ENCODE results near the gene LTBP1.
A peak's percentile ranks its signal among the peaks of the same experiment; 100 is the strongest.

Gene LTBP1

DNA sequence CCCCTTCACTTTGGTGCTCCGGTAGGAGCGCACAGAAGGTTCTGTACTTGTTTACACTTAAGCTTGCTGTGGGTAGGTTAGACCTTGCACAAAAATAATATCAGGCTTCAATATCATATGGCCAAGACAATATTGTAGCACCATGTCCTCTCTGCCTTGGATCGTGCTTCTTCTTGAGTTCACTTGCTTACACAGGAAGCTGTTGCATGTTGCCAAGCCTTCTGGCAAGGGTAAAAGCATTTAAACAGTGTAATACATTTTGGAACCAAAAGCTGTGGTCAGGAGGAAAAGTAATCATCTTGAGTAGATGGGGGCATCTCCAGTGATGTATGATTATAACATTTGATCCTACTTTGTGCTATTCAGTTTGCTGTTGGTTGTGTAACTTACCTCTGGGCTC is 197.5 kb downstream of the LTBP1 start:
- Histone ChIP-seq H3K27me3 (ENCODE audit: insufficient read depth, low read length, poor library complexity) (no peaks in the 10 kb centered on the region), H4K5ac (ENCODE audit: low read length) (no peak overlapping the region), H3K79me2 (ENCODE audit: control insufficient read depth, insufficient read depth, low read length) (no peaks in the 10 kb centered on the region), H3K4me3 (ENCODE audit: low read length) (no peak overlapping the region), H2AK5ac (ENCODE audit: low read length) (no peak overlapping the region), H3K18ac (ENCODE audit: low read length) (no peak overlapping the region), H3K56ac (ENCODE audit: low read length) (no peak overlapping the region), H2BK15ac (replicated peaks; ENCODE audit: low read depth) (no peak overlapping the region), H2BK5ac (ENCODE audit: low read length) (no peak overlapping the region), H3K23ac (ENCODE audit: low read length) (no peak overlapping the region), H3K4me2 (ENCODE audit: low read length) (no peak overlapping the region), H3K4me1 (ENCODE audit: control insufficient read depth, low read depth, low read length) (no peaks in the 10 kb centered on the region), H3K36me3 (ENCODE audit: control insufficient read depth, insufficient read depth, low read length) (no peaks in the 10 kb centered on the region), H3K4ac (ENCODE audit: low read depth, low read length) (no peak overlapping the region), H2BK120ac (ENCODE audit: low read depth, low read length) (no peak overlapping the region), H3K9ac (ENCODE audit: low read length) (no peak overlapping the region), H3K27ac (ENCODE audit: low read depth, low read length) (no peak overlapping the region), H4K8ac (ENCODE audit: low read depth, low read length) (no peak overlapping the region), H3K79me1 (ENCODE audit: low read length) (no peaks in the 10 kb centered on the region)
- no CpG with 5 or more reads among the region's 3 CpGs for WGBS (ENCODE audit: extremely low coverage, insufficient coverage, low lambda C conversion rate)
- no peak for DNase-seq

DNA sequence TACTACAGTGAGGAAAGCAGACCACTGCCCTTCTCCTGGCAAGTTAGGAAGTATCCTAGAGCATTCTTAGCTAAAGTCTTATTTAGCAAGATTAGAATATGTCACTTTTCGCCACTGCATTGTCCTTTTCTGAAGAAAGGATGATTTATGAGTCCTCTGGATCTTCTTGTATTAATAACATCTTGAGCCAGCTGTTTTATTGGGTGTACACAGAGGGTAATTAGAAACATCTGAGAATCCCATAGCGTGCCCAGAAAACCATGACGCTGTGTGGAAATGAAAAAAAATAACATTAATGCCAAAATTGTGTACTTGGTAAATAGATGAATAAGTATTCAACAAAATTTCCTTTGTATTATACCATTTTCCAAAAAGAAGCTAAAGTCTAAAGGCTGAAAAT is 198.7 kb downstream of the LTBP1 start:
- H3K27ac ChIP-seq (ENCODE audit: low read depth, low read length), result no peak overlapping the region

GRCh38 chr2:33146102-33146501 is 199.3 kb downstream of the LTBP1 start:
- no peak overlapping the region for H3K18ac ChIP-seq (ENCODE audit: low read length)
- H2BK5ac ChIP-seq (ENCODE audit: low read length), result no peak overlapping the region
- no CpG with 5 or more reads among the region's 3 CpGs for WGBS (ENCODE audit: extremely low coverage, insufficient coverage, low lambda C conversion rate)
- no peak overlapping the region for H2AK5ac ChIP-seq (ENCODE audit: low read length)
- H3K79me1 ChIP-seq (ENCODE audit: low read length), result no peaks in the 10 kb centered on the region
- no peak overlapping the region for H3K4me2 ChIP-seq (ENCODE audit: low read length)
- H4K8ac ChIP-seq (ENCODE audit: low read depth, low read length), result no peak overlapping the region
- no peaks in the 10 kb centered on the region for H3K4me1 ChIP-seq (ENCODE audit: control insufficient read depth, low read depth, low read length)
- H3K23ac ChIP-seq (ENCODE audit: low read length), result no peak overlapping the region
- H3K9ac ChIP-seq (ENCODE audit: low read length), result no peak overlapping the region
- no peak overlapping the region for H4K5ac ChIP-seq (ENCODE audit: low read length)
- no peak overlapping the region for H3K4me3 ChIP-seq (ENCODE audit: low read length)
- no peak overlapping the region for H3K56ac ChIP-seq (ENCODE audit: low read length)
- no peak overlapping the region for H2BK15ac ChIP-seq (replicated peaks; ENCODE audit: low read depth)
- no peaks in the 10 kb centered on the region for H3K27me3 ChIP-seq (ENCODE audit: insufficient read depth, low read length, poor library complexity)
- H3K27ac ChIP-seq (ENCODE audit: low read depth, low read length), result no peak overlapping the region
- no peak overlapping the region for H3K4ac ChIP-seq (ENCODE audit: low read depth, low read length)
- no peaks in the 10 kb centered on the region for H3K36me3 ChIP-seq (ENCODE audit: control insufficient read depth, insufficient read depth, low read length)
- no peak overlapping the region for H2BK120ac ChIP-seq (ENCODE audit: low read depth, low read length)
- no peak for DNase-seq
- no peaks in the 10 kb centered on the region for H3K79me2 ChIP-seq (ENCODE audit: control insufficient read depth, insufficient read depth, low read length)

More for the DNA sequence above, 198.7 kb downstream of the LTBP1 start:
- Histone ChIP-seq H3K9ac (ENCODE audit: low read length) (no peak overlapping the region), H4K5ac (ENCODE audit: low read length) (no peak overlapping the region), H3K56ac (ENCODE audit: low read length) (no peak overlapping the region), H2AK5ac (ENCODE audit: low read length) (no peak overlapping the region), H3K4me2 (ENCODE audit: low read length) (no peak overlapping the region), H2BK120ac (ENCODE audit: low read depth, low read length) (no peak overlapping the region), H3K4me1 (ENCODE audit: control insufficient read depth, low read depth, low read length) (no peaks in the 10 kb centered on the region), H2BK15ac (replicated peaks; ENCODE audit: low read depth) (no peak overlapping the region), H3K4ac (ENCODE audit: low read depth, low read length) (no peak overlapping the region), H3K79me1 (ENCODE audit: low read length) (no peaks in the 10 kb centered on the region), H3K79me2 (ENCODE audit: control insufficient read depth, insufficient read depth, low read length) (no peaks in the 10 kb centered on the region), H3K18ac (ENCODE audit: low read length) (no peak overlapping the region), H3K36me3 (ENCODE audit: control insufficient read depth, insufficient read depth, low read length) (no peaks in the 10 kb centered on the region), H3K4me3 (ENCODE audit: low read length) (no peak overlapping the region), H4K8ac (ENCODE audit: low read depth, low read length) (no peak overlapping the region), H3K27me3 (ENCODE audit: insufficient read depth, low read length, poor library complexity) (no peaks in the 10 kb centered on the region), H3K23ac (ENCODE audit: low read length) (no peak overlapping the region), H2BK5ac (ENCODE audit: low read length) (no peak overlapping the region)
- no peak for DNase-seq
- WGBS (ENCODE audit: extremely low coverage, insufficient coverage, low lambda C conversion rate), result no CpG with 5 or more reads among the region's 3 CpGs

GRCh38 chr2:33153008-33153407 is 206.3 kb downstream of the LTBP1 start:
- Histone ChIP-seq H3K27me3 (ENCODE audit: insufficient read depth, low read length, poor library complexity) (no peaks in the 10 kb centered on the region), H2BK5ac (ENCODE audit: low read length) (no peak overlapping the region), H3K18ac (ENCODE audit: low read length) (no peak overlapping the region), H3K79me2 (ENCODE audit: control insufficient read depth, insufficient read depth, low read length) (no peaks in the 10 kb centered on the region), H2BK120ac (ENCODE audit: low read depth, low read length) (no peak overlapping the region), H3K4me1 (ENCODE audit: control insufficient read depth, low read depth, low read length) (no peaks in the 10 kb centered on the region), H3K27ac (ENCODE audit: low read depth, low read length) (no peak overlapping the region), H3K36me3 (ENCODE audit: control insufficient read depth, insufficient read depth, low read length) (no peaks in the 10 kb centered on the region), H3K23ac (ENCODE audit: low read length) (no peak overlapping the region), H3K79me1 (ENCODE audit: low read length) (no peaks in the 10 kb centered on the region), H3K56ac (ENCODE audit: low read length) (no peak overlapping the region), H2AK5ac (ENCODE audit: low read length) (no peak overlapping the region), H4K5ac (ENCODE audit: low read length) (no peak overlapping the region), H2BK15ac (replicated peaks; ENCODE audit: low read depth) (no peak overlapping the region), H3K4me2 (ENCODE audit: low read length) (no peak overlapping the region), H3K9ac (ENCODE audit: low read length) (no peak overlapping the region), H4K8ac (ENCODE audit: low read depth, low read length) (no peak overlapping the region), H3K4ac (ENCODE audit: low read depth, low read length) (no peak overlapping the region), H3K4me3 (ENCODE audit: low read length) (no peak overlapping the region)
- WGBS (ENCODE audit: extremely low coverage, insufficient coverage, low lambda C conversion rate), result no CpG with 5 or more reads among the region's 2 CpGs
- no peak for DNase-seq

- Histone ChIP-seq H2AK5ac (ENCODE audit: low read length) (no peak overlapping the region), H3K4me1 (ENCODE audit: control insufficient read depth, low read depth, low read length) (peaks cover 4% of the 10 kb centered on the region), H4K8ac (ENCODE audit: low read depth, low read length) (no peak overlapping the region), H3K27ac (ENCODE audit: low read depth, low read length) (no peak overlapping the region), H3K4me2 (ENCODE audit: low read length) (no peak overlapping the region), H2BK15ac (replicated peaks; ENCODE audit: low read depth) (no peak overlapping the region), H3K27me3 (ENCODE audit: insufficient read depth, low read length, poor library complexity) (no peaks in the 10 kb centered on the region), H3K4me3 (ENCODE audit: low read length) (no peak overlapping the region), H3K79me1 (ENCODE audit: low read length) (no peaks in the 10 kb centered on the region), H3K36me3 (ENCODE audit: control insufficient read depth, insufficient read depth, low read length) (no peaks in the 10 kb centered on the region), H3K9ac (ENCODE audit: low read length) (no peak overlapping the region), H3K4ac (ENCODE audit: low read depth, low read length) (no peak overlapping the region), H3K56ac (ENCODE audit: low read length) (peak overlapping the region; percentile 27), H3K18ac (ENCODE audit: low read length) (no peak overlapping the region), H3K23ac (ENCODE audit: low read length) (no peak overlapping the region), H2BK5ac (ENCODE audit: low read length) (no peak overlapping the region), H2BK120ac (ENCODE audit: low read depth, low read length) (no peak overlapping the region), H3K79me2 (ENCODE audit: control insufficient read depth, insufficient read depth, low read length) (no peaks in the 10 kb centered on the region), H4K5ac (ENCODE audit: low read length) (no peak overlapping the region)
- DNase-seq, result no peak
- WGBS (ENCODE audit: extremely low coverage, insufficient coverage, low lambda C conversion rate), result no CpG with 5 or more reads among the region's 3 CpGs
Observed at GRCh38 chr2:33158482-33159003, 211.8 kb downstream of the LTBP1 start.

DNA sequence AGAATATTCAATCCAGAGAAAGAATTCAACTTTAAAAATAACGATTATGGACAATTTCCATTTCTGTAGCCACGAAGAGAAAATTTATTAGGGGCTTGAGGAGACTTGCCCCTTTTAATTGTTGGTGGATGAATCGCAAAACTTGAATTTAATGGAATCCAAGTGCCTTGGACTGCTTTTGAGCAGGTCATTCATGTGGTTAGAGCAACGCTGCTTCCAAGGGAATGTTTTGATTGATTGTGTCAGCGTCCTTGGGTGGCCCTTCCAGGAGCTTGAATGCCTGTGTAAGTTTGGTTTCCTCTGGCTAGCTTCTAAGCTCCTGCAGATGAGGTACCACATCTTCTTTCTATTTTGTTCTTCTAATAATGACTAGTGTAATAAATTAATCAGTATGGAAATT is 213.4 kb downstream of the LTBP1 start:
- H3K27ac ChIP-seq (ENCODE audit: low read depth, low read length), result no peak overlapping the region
- no peak overlapping the region for H3K9ac ChIP-seq (ENCODE audit: low read length)
- WGBS (ENCODE audit: extremely low coverage, insufficient coverage, low lambda C conversion rate), result no CpG with 5 or more reads among the region's 5 CpGs
- no peaks in the 10 kb centered on the region for H3K79me1 ChIP-seq (ENCODE audit: low read length)
- no peak overlapping the region for H2BK120ac ChIP-seq (ENCODE audit: low read depth, low read length)
- H4K5ac ChIP-seq (ENCODE audit: low read length), result no peak overlapping the region
- H4K8ac ChIP-seq (ENCODE audit: low read depth, low read length), result no peak overlapping the region
- H3K36me3 ChIP-seq (ENCODE audit: control insufficient read depth, insufficient read depth, low read length), result no peaks in the 10 kb centered on the region
- no peak overlapping the region for H3K56ac ChIP-seq (ENCODE audit: low read length)
- no peaks in the 10 kb centered on the region for H3K79me2 ChIP-seq (ENCODE audit: control insufficient read depth, insufficient read depth, low read length)
- no peak overlapping the region for H2BK15ac ChIP-seq (replicated peaks; ENCODE audit: low read depth)
- H3K18ac ChIP-seq (ENCODE audit: low read length), result no peak overlapping the region
- H2AK5ac ChIP-seq (ENCODE audit: low read length), result no peak overlapping the region
- H3K27me3 ChIP-seq (ENCODE audit: insufficient read depth, low read length, poor library complexity), result no peaks in the 10 kb centered on the region
- no peak overlapping the region for H3K23ac ChIP-seq (ENCODE audit: low read length)
- no peak for DNase-seq
- peaks cover 4% of the 10 kb centered on the region for H3K4me1 ChIP-seq (ENCODE audit: control insufficient read depth, low read depth, low read length)
- no peak overlapping the region for H3K4me3 ChIP-seq (ENCODE audit: low read length)
- H3K4me2 ChIP-seq (ENCODE audit: low read length), result no peak overlapping the region
- no peak overlapping the region for H2BK5ac ChIP-seq (ENCODE audit: low read length)
- no peak overlapping the region for H3K4ac ChIP-seq (ENCODE audit: low read depth, low read length)

All from mesendoderm (in vitro differentiated cells).